HEK293T (cell line): ENCODE results near the gene IGF2BP2.

Source experiments
- BHLHE40 ChIP-seq: fragments of 450-650 bp; IDR thresholded peaks from 2 replicates; pipeline ENCODE4 v1.6.1; 2016; ENCODE audit warnings: mild to moderate bottlenecking, moderate library complexity, borderline replicate concordance
- FOXM1 ChIP-seq: fragments of 450-650 bp; IDR thresholded peaks from 2 replicates; pipeline ENCODE4 v1.6.1; 2017; ENCODE audit warnings: mild to moderate bottlenecking, borderline replicate concordance
- SP1 ChIP-seq: fragments of 450-650 bp; IDR thresholded peaks from 2 replicates; pipeline ENCODE4 v1.6.1; 2017
- SUZ12 ChIP-seq: fragments of 450-650 bp; IDR thresholded peaks from 2 replicates; pipeline ENCODE4 v1.6.1; 2016; ENCODE audit warnings: mild to moderate bottlenecking
- ZNF384 ChIP-seq: fragments of 450-650 bp; IDR thresholded peaks from 2 replicates; pipeline ENCODE4 v1.6.1; 2016

DNA sequence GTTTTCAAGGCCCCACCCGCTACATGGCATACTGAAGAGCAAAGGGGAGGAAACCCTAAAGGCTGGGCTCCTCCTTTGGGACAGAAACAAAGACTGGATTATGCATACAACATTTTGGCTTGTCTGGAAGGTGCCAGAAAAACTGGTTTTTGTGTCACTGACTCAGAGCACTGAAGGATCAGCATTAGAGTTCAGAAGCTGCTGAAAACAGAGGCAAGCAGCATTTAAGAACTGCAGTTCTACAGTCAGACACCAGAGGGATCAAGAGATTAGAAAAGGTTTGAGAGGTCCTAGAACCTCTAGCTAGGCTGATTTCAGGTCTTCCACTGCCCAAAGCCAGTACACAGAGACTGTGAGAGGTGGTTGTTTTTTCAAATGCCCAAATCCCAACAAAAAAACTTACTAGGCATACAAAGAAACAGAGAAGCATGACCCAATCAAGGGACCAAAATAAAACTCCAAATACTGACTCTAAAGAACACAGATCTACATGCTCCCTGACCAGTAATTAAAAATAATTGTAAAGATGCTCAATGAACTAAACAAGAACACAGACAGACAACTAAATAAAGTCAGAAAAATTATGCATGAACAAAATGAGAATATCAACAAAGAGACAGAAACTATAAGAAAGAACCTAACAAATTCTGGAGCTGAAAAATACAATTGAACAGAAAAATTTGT, 147.6 kb downstream of the IGF2BP2 start:
- no peak for TF ChIP-seq FOXM1
- no peak for TF ChIP-seq ZNF384
- TF ChIP-seq SP1 = no peak
- no peak for TF ChIP-seq SUZ12
- no peak for TF ChIP-seq BHLHE40
